ENCODE measurements around the gene ADCY2.

- TF ChIP-seq POLR2A (IDR thresholded peaks at IDR 0.05) (no peak), CTCF (IDR thresholded peaks at IDR 0.05) (no peak)
Measured at GRCh38 chr5:7667216-7667767, 271.4 kb downstream of the ADCY2 start.
